ENCODE data around the gene TMBIM4.

Gene TMBIM4

GRCh38 chr12:66197495-66197921 is 27.7 kb upstream of the TMBIM4 start:
- no peak for TF ChIP-seq CTCF (IDR thresholded peaks at IDR 0.05)

GRCh38 chr12:66196806-66197205 is 27.0 kb upstream of the TMBIM4 start:
- no peak for TF ChIP-seq CTCF (IDR thresholded peaks at IDR 0.05)

- no peak for TF ChIP-seq CTCF (IDR thresholded peaks at IDR 0.05)
Measured at GRCh38 chr12:66195242-66195641, 25.4 kb upstream of the TMBIM4 start.

- no peak for TF ChIP-seq CTCF (IDR thresholded peaks at IDR 0.05)
Measured at GRCh38 chr12:66194122-66194521, 24.3 kb upstream of the TMBIM4 start.

GRCh38 chr12:66191547-66192126 is 21.8 kb upstream of the TMBIM4 start:
- no peak for TF ChIP-seq CTCF (IDR thresholded peaks at IDR 0.05)

- TF ChIP-seq CTCF (IDR thresholded peaks at IDR 0.05): no peak
Measured at GRCh38 chr12:66190519-66191370, 20.9 kb upstream of the TMBIM4 start.

- no peak for TF ChIP-seq CTCF (IDR thresholded peaks at IDR 0.05)
Measured at GRCh38 chr12:66189889-66190288, 20.1 kb upstream of the TMBIM4 start.

Data from LNCAP (cell line).